Nephron (organoid): Measurements from ENCODE around the gene RHEB.

Source experiments
- H3K27ac Mint-ChIP-seq, 3 experiments: 2 replicates each; pipeline ENCODE4 v1.8.0; 2020; ENCODE audit warnings: mixed read lengths in 3 of 3, mild to moderate bottlenecking in 2 of 3, moderate library complexity in 1 of 3
- H3K27me3 Mint-ChIP-seq: 2 replicates; pipeline ENCODE4 v1.8.0; 2021; ENCODE audit warnings: low read depth, mild to moderate bottlenecking, moderate library complexity, mixed read lengths
- H3K36me3 Mint-ChIP-seq: 2 replicates; pipeline ENCODE4 v1.8.0; 2020; ENCODE audit warnings: low read depth, mixed read lengths
- H3K4me1 Mint-ChIP-seq: 2 replicates; pipeline ENCODE4 v1.8.0; 2020; ENCODE audit warnings: mixed read lengths
- H3K4me3 Mint-ChIP-seq, 3 experiments: 2 replicates each; pipeline ENCODE4 v1.8.0; 2020; ENCODE audit warnings: mild to moderate bottlenecking in 3 of 3, mixed read lengths in 3 of 3, moderate library complexity in 2 of 3
- H3K9me3 Mint-ChIP-seq: 2 replicates; pipeline ENCODE4 v1.8.0; 2020; ENCODE audit warnings: mixed read lengths
- TF ChIP-seq, protein P1 (sequence below), 3 experiments: fragments of 200-600 bp; sonication (generic); IDR thresholded peaks; one replicate each; pipeline ENCODE4 v1.5.0; 2021; ENCODE audit warnings: antibody characterized with exemption in 3 of 3; ENCODE audit not compliant: unreplicated experiment in 3 of 3

Gene RHEB

DNA sequence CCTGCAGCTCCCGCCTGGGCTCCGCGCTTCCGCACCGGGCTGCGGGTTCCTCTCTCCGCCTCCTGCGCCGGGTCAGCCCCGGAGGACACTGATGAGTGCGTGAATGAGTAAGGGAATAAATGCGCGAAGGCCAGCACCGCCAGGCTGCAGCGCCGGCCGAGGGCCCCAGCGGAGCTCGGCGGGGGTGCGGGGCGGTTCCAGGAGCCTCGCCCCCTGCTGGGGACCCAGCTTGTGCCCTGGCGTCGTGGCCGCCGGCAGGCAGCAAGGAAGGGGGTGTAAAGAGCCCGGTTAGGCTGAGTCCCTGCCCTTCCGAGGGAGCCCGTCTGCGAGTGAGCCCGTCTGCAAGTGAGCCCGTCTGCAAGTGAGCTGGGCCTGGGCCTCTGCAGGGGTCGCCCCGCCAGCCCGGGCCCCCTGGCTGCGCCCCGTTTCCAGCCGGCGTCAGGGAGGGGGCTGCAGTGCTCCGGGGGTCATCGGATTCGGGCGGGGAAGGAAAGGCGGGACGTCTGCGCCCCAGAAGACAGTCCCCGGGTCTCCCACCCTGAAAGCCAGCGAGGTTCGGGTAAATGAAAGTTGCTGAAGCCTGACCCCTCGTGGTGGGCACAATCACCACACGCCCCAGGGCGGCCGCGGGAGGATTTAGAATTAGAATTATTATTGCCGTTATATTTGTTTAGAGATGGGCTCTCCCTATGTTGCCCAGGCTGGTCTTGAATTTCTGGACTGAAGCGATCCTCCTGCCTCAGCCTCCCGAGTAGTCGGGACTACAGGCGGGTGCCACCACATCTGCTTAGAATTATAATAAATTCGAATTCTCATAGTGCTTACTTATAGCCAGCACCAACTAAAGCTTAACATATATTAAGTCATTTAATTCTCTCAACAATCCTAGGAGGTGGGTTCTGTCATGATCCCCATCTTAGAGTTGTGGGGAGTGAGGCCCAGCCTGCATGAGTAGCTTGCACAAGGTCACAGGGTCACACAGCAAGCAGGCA lies 71.1 kb downstream of the RHEB start:
- H3K9me3 Mint-ChIP-seq = no peaks in the 10 kb centered on the region
- H3K27ac Mint-ChIP-seq = no peak overlapping the region
- peaks cover 17% of the 10 kb centered on the region for H3K4me1 Mint-ChIP-seq
- H3K4me3 Mint-ChIP-seq = peak overlapping the region; percentile 58 to 74 (median 65)
- TF ChIP-seq, protein P1, sequence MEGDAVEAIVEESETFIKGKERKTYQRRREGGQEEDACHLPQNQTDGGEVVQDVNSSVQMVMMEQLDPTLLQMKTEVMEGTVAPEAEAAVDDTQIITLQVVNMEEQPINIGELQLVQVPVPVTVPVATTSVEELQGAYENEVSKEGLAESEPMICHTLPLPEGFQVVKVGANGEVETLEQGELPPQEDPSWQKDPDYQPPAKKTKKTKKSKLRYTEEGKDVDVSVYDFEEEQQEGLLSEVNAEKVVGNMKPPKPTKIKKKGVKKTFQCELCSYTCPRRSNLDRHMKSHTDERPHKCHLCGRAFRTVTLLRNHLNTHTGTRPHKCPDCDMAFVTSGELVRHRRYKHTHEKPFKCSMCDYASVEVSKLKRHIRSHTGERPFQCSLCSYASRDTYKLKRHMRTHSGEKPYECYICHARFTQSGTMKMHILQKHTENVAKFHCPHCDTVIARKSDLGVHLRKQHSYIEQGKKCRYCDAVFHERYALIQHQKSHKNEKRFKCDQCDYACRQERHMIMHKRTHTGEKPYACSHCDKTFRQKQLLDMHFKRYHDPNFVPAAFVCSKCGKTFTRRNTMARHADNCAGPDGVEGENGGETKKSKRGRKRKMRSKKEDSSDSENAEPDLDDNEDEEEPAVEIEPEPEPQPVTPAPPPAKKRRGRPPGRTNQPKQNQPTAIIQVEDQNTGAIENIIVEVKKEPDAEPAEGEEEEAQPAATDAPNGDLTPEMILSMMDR (IDR thresholded peaks at IDR 0.05; ENCODE audit: unreplicated experiment in 3 of 3) = peak; percentile 87 to 90 (median 89)
- peaks cover 13% of the 10 kb centered on the region for H3K27me3 Mint-ChIP-seq
- H3K36me3 Mint-ChIP-seq = no peaks in the 10 kb centered on the region

DNA sequence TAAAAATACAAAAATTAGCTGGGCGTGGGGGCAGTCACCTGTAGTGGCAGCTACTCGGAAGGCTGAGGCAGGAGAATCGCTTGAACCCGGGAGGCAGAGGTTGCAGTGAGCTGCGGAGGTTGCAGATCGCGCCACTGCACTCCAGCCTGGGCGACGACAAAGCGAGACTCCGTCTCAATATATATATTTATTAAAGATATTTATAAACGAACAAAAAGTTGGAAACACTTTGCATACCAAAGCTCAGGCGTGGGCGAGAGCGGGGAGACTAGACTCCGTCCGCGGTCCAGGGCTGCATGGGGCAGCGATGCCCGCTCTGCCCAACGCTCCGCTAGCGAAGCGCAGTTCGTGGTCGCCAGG lies 71.8 kb downstream of the RHEB start:
- TF ChIP-seq, protein P1 (IDR thresholded peaks at IDR 0.05; ENCODE audit: unreplicated experiment in 3 of 3) = no peak
- H3K27me3 Mint-ChIP-seq = peaks cover 13% of the 10 kb centered on the region
- no peak overlapping the region for H3K27ac Mint-ChIP-seq
- H3K9me3 Mint-ChIP-seq = no peaks in the 10 kb centered on the region
- peaks cover 22% of the 10 kb centered on the region for H3K4me1 Mint-ChIP-seq
- H3K4me3 Mint-ChIP-seq = peak overlapping the region; percentile 60 to 75 (median 65)
- H3K36me3 Mint-ChIP-seq = no peaks in the 10 kb centered on the region

DNA sequence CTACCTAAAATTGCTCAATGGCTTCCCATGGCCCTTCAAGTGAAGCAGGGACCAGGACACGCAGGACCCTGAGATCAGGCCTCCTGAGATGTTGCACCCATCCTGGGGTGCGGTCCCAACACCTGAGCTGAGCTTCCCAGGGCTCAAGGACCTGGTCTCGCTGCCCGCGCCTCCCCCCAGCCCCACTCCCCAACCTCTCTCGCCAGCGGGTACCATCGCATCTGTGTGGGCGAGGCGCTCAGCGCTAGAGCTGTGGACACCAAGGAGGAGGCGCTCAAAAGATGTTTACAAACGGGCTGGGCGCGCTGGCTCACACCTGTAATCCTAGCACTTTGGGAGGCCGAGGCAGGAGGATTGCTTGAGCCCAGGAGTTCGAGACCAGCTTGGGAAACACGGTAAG lies 72.4 kb downstream of the RHEB start:
- H3K9me3 Mint-ChIP-seq = no peaks in the 10 kb centered on the region
- no peaks in the 10 kb centered on the region for H3K36me3 Mint-ChIP-seq
- peaks cover 21% of the 10 kb centered on the region for H3K4me1 Mint-ChIP-seq
- TF ChIP-seq, protein P1 (IDR thresholded peaks at IDR 0.05; ENCODE audit: unreplicated experiment in 3 of 3) = no peak
- H3K27ac Mint-ChIP-seq = no peak overlapping the region
- peaks cover 8% of the 10 kb centered on the region for H3K27me3 Mint-ChIP-seq
- no peak overlapping the region for H3K4me3 Mint-ChIP-seq

DNA sequence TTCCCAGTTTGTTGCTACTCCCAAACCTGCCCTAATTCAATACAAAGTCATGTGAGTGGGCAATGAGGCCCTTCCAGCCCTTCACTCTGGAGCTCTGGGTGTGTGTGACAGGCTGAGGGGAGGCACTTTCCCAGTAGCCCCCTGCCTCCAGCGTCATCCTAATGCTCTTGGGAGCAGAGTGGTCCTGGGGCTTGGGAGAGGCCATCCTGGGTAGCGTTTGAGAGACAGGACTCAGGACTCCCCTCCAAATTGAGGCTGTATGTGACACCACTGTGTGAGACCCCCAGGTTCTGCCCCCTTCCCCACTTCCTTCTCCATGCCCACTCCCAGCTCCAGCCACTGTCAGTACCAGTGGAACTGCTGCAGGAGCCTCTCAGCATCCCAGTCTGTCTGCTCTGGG lies 73.3 kb downstream of the RHEB start:
- no peak overlapping the region for H3K4me3 Mint-ChIP-seq
- peaks cover 6% of the 10 kb centered on the region for H3K27me3 Mint-ChIP-seq
- H3K9me3 Mint-ChIP-seq = no peaks in the 10 kb centered on the region
- peaks cover 29% of the 10 kb centered on the region for H3K4me1 Mint-ChIP-seq
- TF ChIP-seq, protein P1 (IDR thresholded peaks at IDR 0.05; ENCODE audit: unreplicated experiment in 3 of 3) = no peak
- H3K27ac Mint-ChIP-seq = peak overlapping the region in 1 of 3 experiments; percentile 36
- H3K36me3 Mint-ChIP-seq = no peaks in the 10 kb centered on the region

DNA sequence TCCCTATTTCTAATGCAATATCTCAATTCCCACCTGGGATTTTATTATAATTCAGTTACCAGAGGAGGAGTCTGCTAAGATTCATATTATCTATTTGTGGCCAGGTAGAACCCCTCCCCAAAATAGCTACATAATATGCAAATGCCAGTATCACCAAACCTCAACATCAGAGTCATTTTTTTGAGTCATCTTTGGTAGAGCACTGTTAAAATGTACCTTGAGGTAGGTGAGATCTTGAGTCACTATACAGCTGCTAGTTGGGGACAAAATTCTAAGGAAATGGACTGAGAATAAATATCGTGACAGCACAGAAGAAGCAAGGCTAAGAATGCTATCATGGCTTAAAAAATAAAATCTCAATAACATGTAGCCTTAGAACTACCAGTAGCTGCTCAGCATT lies 75.1 kb downstream of the RHEB start:
- Mint-ChIP-seq H3K4me3 (no peak overlapping the region), H3K27me3 (peaks cover 15% of the 10 kb centered on the region), H3K9me3 (no peaks in the 10 kb centered on the region), H3K4me1 (peaks cover 36% of the 10 kb centered on the region), H3K36me3 (no peaks in the 10 kb centered on the region), H3K27ac (peak overlapping the region in 2 of 3 experiments; percentile 58 to 75)
- TF ChIP-seq, protein P1 (IDR thresholded peaks at IDR 0.05; ENCODE audit: unreplicated experiment in 3 of 3) = no peak
